Regular cardiac myocyte (primary cell): ENCODE measurements around the gene TRIM16. TPM values are rescaled to one million over a fixed set of nuclear protein-coding genes. Genes with fewer than 3 reads are reported as not detected.

Experiments used
- total RNA-seq: library from RNA; depleted of rRNA; stranded (reverse); fragments of >200 nt; gene quantifications from 2 replicates; pipeline ENCODE4 v1.2.3, GENCODE V29; 2014

The TRIM16 gene
- total RNA-seq: 35.7 and 47.1 TPM in 2 replicates

DNA sequence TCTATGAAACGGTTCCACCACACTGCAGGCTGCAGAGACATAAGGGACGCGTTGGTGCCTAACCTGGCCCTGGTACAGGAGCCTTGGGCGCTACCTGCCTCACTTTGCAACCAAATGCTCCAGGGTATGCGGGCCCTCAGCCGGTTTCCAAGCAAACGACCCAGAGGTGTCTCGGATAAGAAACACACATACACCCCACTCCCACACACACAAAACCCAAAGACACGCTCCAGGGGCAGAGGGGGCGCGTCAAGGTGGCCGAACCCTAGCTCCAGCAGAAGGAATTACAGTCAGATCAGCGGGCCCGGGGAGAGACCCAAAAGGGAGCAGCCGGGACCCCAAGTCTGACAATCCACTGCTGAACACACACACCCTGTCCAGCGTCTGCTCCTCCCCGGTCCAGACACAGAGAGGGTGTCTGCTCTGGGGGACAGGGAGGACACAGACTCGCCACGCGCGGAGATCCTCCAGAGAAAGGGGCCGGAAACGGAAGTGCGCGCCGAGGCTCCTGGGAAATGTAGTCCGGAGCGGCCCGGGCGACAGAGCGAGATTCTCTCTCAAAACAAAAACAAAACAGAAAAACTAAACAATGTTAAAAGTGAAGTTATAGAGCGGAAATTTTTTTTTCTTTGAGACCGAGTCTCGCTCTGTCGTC, at the start of gene TRIM16:
Gene TRIM16 (minus strand): TSS at position 488 of the 655 bp plus-strand sequence. CDS start 32,702 bp downstream, outside the sequence.

GRCh38 chr17:15731900-15732299, 47.8 kb upstream of the TRIM16 start, which contains the start of gene TBC1D26:
TSS of gene TBC1D26 (plus strand) at chr17:15732283. CDS start at chr17:15735349, 3,066 bp downstream.

DNA sequence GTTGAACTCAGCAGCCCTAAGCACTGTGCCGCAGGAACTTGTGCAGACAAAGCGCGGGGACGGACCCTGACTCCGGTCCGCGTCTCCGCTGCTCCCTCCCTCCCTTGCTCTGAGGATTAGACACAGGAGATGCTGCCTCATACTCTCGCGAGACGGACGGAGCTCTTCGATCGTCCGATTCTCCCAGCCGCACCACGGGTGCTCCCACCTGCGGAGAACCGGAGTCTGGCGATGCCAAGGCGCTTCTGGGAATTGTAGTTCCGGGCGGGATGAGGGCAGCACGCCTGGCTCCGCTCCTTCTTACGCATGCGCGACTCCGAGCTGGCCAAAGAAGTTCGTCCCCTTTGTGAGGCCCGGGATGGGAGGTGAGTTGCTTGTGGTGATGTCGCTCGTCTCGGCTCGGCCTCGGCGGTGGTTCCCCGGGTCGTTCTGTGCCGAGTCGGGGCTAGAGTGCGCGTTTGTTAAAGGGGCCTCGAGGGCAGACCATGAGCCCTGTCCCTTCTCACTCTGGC, 15.4 kb upstream of the TRIM16 start, which contains the start of gene ZNF286A:
Gene ZNF286A (plus strand): TSS at position 340 of the 512 bp plus-strand sequence. CDS start 578 bp downstream, outside the sequence.

DNA sequence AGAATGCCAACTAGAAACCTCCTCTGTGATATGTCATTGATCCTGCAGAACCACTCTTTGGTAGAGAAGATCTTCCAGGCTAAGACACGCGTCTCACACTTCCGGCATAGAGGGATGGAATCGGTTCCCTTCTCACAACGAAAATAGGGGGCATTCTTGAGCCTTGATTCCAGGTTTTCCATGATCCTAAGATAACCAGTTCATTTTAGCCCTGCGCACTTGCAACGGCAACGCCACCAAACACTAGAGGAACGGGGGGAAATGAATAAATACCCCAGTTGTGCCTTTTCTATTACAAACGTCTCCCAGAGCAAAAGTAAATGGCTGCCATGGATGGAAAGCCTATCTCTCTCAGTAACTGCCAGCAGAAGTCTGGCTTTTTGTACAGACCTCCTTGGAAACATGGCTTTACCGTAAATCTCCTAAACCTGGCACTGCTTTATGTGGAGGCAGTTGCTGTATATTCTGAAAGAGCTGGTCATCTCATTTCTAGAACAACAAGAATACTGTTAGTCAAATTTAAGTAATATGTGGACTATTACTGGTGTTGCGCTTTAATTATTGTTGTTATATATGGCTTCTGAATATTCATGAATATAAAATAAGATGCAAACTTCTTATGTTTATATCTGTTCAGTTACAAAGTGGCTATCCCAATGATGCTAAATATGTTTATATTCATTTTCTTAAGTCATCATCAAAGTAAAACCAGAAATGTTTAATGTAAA, 64.6 kb downstream of the TRIM16 start, which contains the start of gene FBXW10B:
Gene FBXW10B (minus strand): TSS at position 374 of the 728 bp plus-strand sequence. CDS start 192 bp downstream, at position 182.

Other genes starting within 250 kb of the TRIM16 start
- 0.28 and 1.3 TPM in 2 replicates for gene CDRT4, start 216.7 kb downstream of the TRIM16 start, total RNA-seq
- gene TVP23C, start 120.8 kb downstream of the TRIM16 start, total RNA-seq: 17.1 and 28.8 TPM in 2 replicates
- under 0.01 TPM in 2 replicates for gene FBXW10B, start 64.6 kb downstream of the TRIM16 start, total RNA-seq
- 40.8 and 82.6 TPM in 2 replicates for gene ZNF286A, start 15.4 kb upstream of the TRIM16 start, total RNA-seq
- under 0.01 TPM in 1 of 2 replicates, not detected in the other for gene TBC1D26, start 48.0 kb upstream of the TRIM16 start, total RNA-seq